Nephron (organoid): ENCODE measurements around the gene NOXRED1.

Experiments
- H3K27ac Mint-ChIP-seq, 3 experiments: 2 replicates each; pipeline ENCODE4 v1.8.0; 2020; ENCODE audit warnings: mixed read lengths in 3 of 3, mild to moderate bottlenecking in 2 of 3, moderate library complexity in 1 of 3
- H3K27me3 Mint-ChIP-seq: 2 replicates; pipeline ENCODE4 v1.8.0; 2021; ENCODE audit warnings: low read depth, mild to moderate bottlenecking, moderate library complexity, mixed read lengths
- H3K36me3 Mint-ChIP-seq: 2 replicates; pipeline ENCODE4 v1.8.0; 2020; ENCODE audit warnings: low read depth, mixed read lengths
- H3K4me1 Mint-ChIP-seq: 2 replicates; pipeline ENCODE4 v1.8.0; 2020; ENCODE audit warnings: mixed read lengths
- H3K4me3 Mint-ChIP-seq, 3 experiments: 2 replicates each; pipeline ENCODE4 v1.8.0; 2020; ENCODE audit warnings: mild to moderate bottlenecking in 3 of 3, mixed read lengths in 3 of 3, moderate library complexity in 2 of 3
- H3K9me3 Mint-ChIP-seq: 2 replicates; pipeline ENCODE4 v1.8.0; 2020; ENCODE audit warnings: mixed read lengths
- TF ChIP-seq, protein P1 (sequence below), 3 experiments: fragments of 200-600 bp; sonication (generic); IDR thresholded peaks; one replicate each; pipeline ENCODE4 v1.5.0; 2021; ENCODE audit warnings: antibody characterized with exemption in 3 of 3; ENCODE audit not compliant: unreplicated experiment in 3 of 3

NOXRED1 gene

DNA sequence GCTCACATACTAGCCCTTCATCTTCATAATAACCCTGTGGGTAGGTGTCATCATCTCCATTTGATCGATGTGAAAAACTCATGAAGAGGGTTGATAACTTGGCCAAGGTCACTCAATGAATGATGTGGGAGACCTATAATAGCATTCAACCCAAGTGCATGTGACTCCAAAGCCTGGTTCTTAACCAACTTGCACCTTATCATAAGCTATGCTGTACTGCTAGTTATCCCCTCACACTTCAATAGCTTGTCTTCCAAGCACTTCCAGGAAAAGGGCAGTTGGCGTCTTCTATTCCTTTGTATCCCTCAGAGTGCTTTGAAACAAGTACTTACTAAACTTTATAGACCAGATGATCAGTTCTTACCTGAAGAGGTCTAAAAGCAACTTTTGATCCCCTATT lies 18.9 kb upstream of the NOXRED1 start:
- Mint-ChIP-seq H3K4me3 (no peak overlapping the region), H3K27ac (no peak overlapping the region), H3K4me1 (no peaks in the 10 kb centered on the region), H3K36me3 (peaks cover 48% of the 10 kb centered on the region), H3K9me3 (no peaks in the 10 kb centered on the region), H3K27me3 (no peaks in the 10 kb centered on the region)
- TF ChIP-seq, protein P1, sequence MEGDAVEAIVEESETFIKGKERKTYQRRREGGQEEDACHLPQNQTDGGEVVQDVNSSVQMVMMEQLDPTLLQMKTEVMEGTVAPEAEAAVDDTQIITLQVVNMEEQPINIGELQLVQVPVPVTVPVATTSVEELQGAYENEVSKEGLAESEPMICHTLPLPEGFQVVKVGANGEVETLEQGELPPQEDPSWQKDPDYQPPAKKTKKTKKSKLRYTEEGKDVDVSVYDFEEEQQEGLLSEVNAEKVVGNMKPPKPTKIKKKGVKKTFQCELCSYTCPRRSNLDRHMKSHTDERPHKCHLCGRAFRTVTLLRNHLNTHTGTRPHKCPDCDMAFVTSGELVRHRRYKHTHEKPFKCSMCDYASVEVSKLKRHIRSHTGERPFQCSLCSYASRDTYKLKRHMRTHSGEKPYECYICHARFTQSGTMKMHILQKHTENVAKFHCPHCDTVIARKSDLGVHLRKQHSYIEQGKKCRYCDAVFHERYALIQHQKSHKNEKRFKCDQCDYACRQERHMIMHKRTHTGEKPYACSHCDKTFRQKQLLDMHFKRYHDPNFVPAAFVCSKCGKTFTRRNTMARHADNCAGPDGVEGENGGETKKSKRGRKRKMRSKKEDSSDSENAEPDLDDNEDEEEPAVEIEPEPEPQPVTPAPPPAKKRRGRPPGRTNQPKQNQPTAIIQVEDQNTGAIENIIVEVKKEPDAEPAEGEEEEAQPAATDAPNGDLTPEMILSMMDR (IDR thresholded peaks at IDR 0.05; ENCODE audit: unreplicated experiment in 3 of 3) = no peak

DNA sequence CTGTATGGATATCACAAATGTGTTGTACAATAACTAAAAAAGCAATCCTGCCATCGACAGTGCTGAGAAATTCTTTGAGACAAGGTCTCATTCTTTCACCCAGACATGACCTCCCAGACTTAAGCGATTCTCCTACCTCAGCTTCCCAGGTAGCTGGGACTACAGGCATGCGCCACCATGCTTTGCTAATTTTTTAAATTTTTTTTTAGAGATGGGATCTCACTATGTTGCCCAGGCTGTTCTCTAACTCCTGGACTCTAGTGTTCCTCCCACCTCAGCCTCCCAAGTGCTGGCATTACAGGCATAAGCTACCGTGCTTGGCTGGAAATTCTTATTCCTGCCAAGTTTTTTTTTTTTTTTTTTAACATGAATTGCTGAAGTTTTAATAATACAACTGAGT lies 16.5 kb upstream of the NOXRED1 start:
- Mint-ChIP-seq H3K4me3 (no peak overlapping the region), H3K9me3 (no peaks in the 10 kb centered on the region), H3K36me3 (peaks cover 60% of the 10 kb centered on the region), H3K4me1 (no peaks in the 10 kb centered on the region), H3K27me3 (no peaks in the 10 kb centered on the region), H3K27ac (no peak overlapping the region)
- TF ChIP-seq, protein P1 (IDR thresholded peaks at IDR 0.05; ENCODE audit: unreplicated experiment in 3 of 3) = no peak

- no peak overlapping the region for H3K4me3 Mint-ChIP-seq
- no peaks in the 10 kb centered on the region for H3K4me1 Mint-ChIP-seq
- peaks cover 64% of the 10 kb centered on the region for H3K36me3 Mint-ChIP-seq
- no peak overlapping the region for H3K27ac Mint-ChIP-seq
- TF ChIP-seq, protein P1 (IDR thresholded peaks at IDR 0.05; ENCODE audit: unreplicated experiment in 3 of 3) = no peak
- no peaks in the 10 kb centered on the region for H3K9me3 Mint-ChIP-seq
- no peaks in the 10 kb centered on the region for H3K27me3 Mint-ChIP-seq
These were observed 15.3 kb upstream of the NOXRED1 start for GRCh38 chr14:77438596-77438995.

GRCh38 chr14:77436042-77436441 lies 12.7 kb upstream of the NOXRED1 start:
- TF ChIP-seq, protein P1 (IDR thresholded peaks at IDR 0.05; ENCODE audit: unreplicated experiment in 3 of 3) = no peak
- Mint-ChIP-seq H3K4me3 (no peak overlapping the region), H3K27ac (no peak overlapping the region), H3K9me3 (no peaks in the 10 kb centered on the region), H3K4me1 (no peaks in the 10 kb centered on the region), H3K27me3 (no peaks in the 10 kb centered on the region), H3K36me3 (peaks cover 55% of the 10 kb centered on the region)

GRCh38 chr14:77426396-77426795 lies 3.1 kb upstream of the NOXRED1 start:
- TF ChIP-seq, protein P1 (IDR thresholded peaks at IDR 0.05; ENCODE audit: unreplicated experiment in 3 of 3) = no peak
- H3K9me3 Mint-ChIP-seq = peaks cover 5% of the 10 kb centered on the region
- peaks cover 93% of the 10 kb centered on the region for H3K36me3 Mint-ChIP-seq
- H3K27me3 Mint-ChIP-seq = no peaks in the 10 kb centered on the region
- no peak overlapping the region for H3K27ac Mint-ChIP-seq
- H3K4me1 Mint-ChIP-seq = no peaks in the 10 kb centered on the region
- no peak overlapping the region for H3K4me3 Mint-ChIP-seq

GRCh38 chr14:77424862-77425261 lies 1.5 kb upstream of the NOXRED1 start:
- H3K9me3 Mint-ChIP-seq = peaks cover 13% of the 10 kb centered on the region
- H3K27me3 Mint-ChIP-seq = no peaks in the 10 kb centered on the region
- TF ChIP-seq, protein P1 (IDR thresholded peaks at IDR 0.05; ENCODE audit: unreplicated experiment in 3 of 3) = no peak
- H3K36me3 Mint-ChIP-seq = peaks cover 94% of the 10 kb centered on the region
- no peak overlapping the region for H3K27ac Mint-ChIP-seq
- no peaks in the 10 kb centered on the region for H3K4me1 Mint-ChIP-seq
- no peak overlapping the region for H3K4me3 Mint-ChIP-seq
